ENCODE results near the gene UCHL1.

The UCHL1 gene

GRCh38 chr4:41227902-41228301, 28.8 kb upstream of the UCHL1 start:
- TF ChIP-seq MAX (IDR thresholded peaks at IDR 0.05) = no peak

GRCh38 chr4:41232406-41232805, 24.3 kb upstream of the UCHL1 start:
- TF ChIP-seq RAD21 (IDR thresholded peaks at IDR 0.05; ENCODE audit: low read depth) = peak; percentile 42
- no peak for TF ChIP-seq TAF1 (IDR thresholded peaks at IDR 0.05; ENCODE audit: low read depth)

GRCh38 chr4:41232856-41233255, 23.9 kb upstream of the UCHL1 start:
- TF ChIP-seq TCF12 (IDR thresholded peaks at IDR 0.05; ENCODE audit: low read depth) = no peak
- no peak for TF ChIP-seq NFIC (IDR thresholded peaks at IDR 0.05)
- TF ChIP-seq MAX (IDR thresholded peaks at IDR 0.05) = no peak
- no peak for TF ChIP-seq RAD21 (IDR thresholded peaks at IDR 0.05; ENCODE audit: low read depth)
- TF ChIP-seq TAF1 (IDR thresholded peaks at IDR 0.05; ENCODE audit: low read depth) = no peak
- TF ChIP-seq ZBTB7A (IDR thresholded peaks at IDR 0.05; ENCODE audit: low read depth) = no peak

- TF ChIP-seq REST (IDR thresholded peaks at IDR 0.05; ENCODE audit: low read depth) (no peak), CEBPB (IDR thresholded peaks at IDR 0.05) (no peak), EP300 (IDR thresholded peaks at IDR 0.05; ENCODE audit: borderline replicate concordance) (no peak), USF1 (IDR thresholded peaks at IDR 0.05) (no peak), TAF1 (IDR thresholded peaks at IDR 0.05; ENCODE audit: low read depth) (no peak), CREB1 (IDR thresholded peaks at IDR 0.05; ENCODE audit: low read depth) (no peak), MAX (IDR thresholded peaks at IDR 0.05) (no peak), TCF12 (IDR thresholded peaks at IDR 0.05; ENCODE audit: low read depth) (no peak)
These were observed 20.7 kb upstream of the UCHL1 start for GRCh38 chr4:41236032-41236431.

GRCh38 chr4:41236508-41236907, 20.2 kb upstream of the UCHL1 start:
- TF ChIP-seq NFIC (IDR thresholded peaks at IDR 0.05) (no peak), TAF1 (IDR thresholded peaks at IDR 0.05; ENCODE audit: low read depth) (no peak), EGR1 (IDR thresholded peaks at IDR 0.05) (no peak), USF1 (IDR thresholded peaks at IDR 0.05) (no peak), RAD21 (IDR thresholded peaks at IDR 0.05; ENCODE audit: low read depth) (no peak), TEAD4 (IDR thresholded peaks at IDR 0.05) (no peak)

GRCh38 chr4:41241919-41242318, 14.8 kb upstream of the UCHL1 start:
- TF ChIP-seq REST (IDR thresholded peaks at IDR 0.05; ENCODE audit: low read depth) = no peak
- TF ChIP-seq ZBTB7A (IDR thresholded peaks at IDR 0.05; ENCODE audit: low read depth) = no peak

GRCh38 chr4:41245983-41246382, 10.7 kb upstream of the UCHL1 start:
- TF ChIP-seq TCF12 (IDR thresholded peaks at IDR 0.05; ENCODE audit: low read depth) (no peak), FOXM1 (IDR thresholded peaks at IDR 0.05; ENCODE audit: borderline replicate concordance, low read depth) (no peak), RAD21 (IDR thresholded peaks at IDR 0.05; ENCODE audit: low read depth) (no peak), YY1 (IDR thresholded peaks at IDR 0.05; ENCODE audit: low read depth) (no peak), TEAD4 (IDR thresholded peaks at IDR 0.05) (no peak), ZBTB7A (IDR thresholded peaks at IDR 0.05; ENCODE audit: low read depth) (no peak), EGR1 (IDR thresholded peaks at IDR 0.05) (no peak), NFIC (IDR thresholded peaks at IDR 0.05) (no peak), MAX (IDR thresholded peaks at IDR 0.05) (no peak), CREB1 (IDR thresholded peaks at IDR 0.05; ENCODE audit: low read depth) (no peak), REST (IDR thresholded peaks at IDR 0.05; ENCODE audit: low read depth) (no peak), TAF1 (IDR thresholded peaks at IDR 0.05; ENCODE audit: low read depth) (no peak), CEBPB (IDR thresholded peaks at IDR 0.05) (no peak), EP300 (IDR thresholded peaks at IDR 0.05; ENCODE audit: borderline replicate concordance) (no peak), USF1 (IDR thresholded peaks at IDR 0.05) (no peak)
